GM10248 (cell line): Measurements from ENCODE around the gene MEG3.
"Not testable (repeated sequence)": the region's sequence is repeated elsewhere in the genome, so short reads cannot be mapped to it uniquely, and the experiment has no call there.

ENCODE experiments used
- CTCF ChIA-PET: fragments of 300-600 bp; sonication (Branson Sonifier 250); formaldehyde crosslinking; extraction: SDS; loops from one replicate; lab custom pipeline; 2021; ENCODE audit warnings: antibody characterized with exemption; lab: Yijun Ruan, JAX
- POLR2A ChIA-PET: fragments of 350-650 bp; sonication (Branson Sonifier 250); formaldehyde crosslinking; extraction: SDS; loops from one replicate; lab custom pipeline; 2020; ENCODE audit warnings: antibody characterized with exemption; lab: Yijun Ruan, JAX
- DNase-seq: peaks from one replicate; pipeline ENCODE4 v3.0.0; 2012; ENCODE audit errors: extremely low spot score
- CTCF ChIP-seq: IDR thresholded peaks from 2 replicates; pipeline ENCODE4 v1.5.1; 2012; ENCODE audit warnings: mild to moderate bottlenecking, low read depth; ENCODE audit errors: extremely low read depth, missing control alignments, control extremely low read depth

Gene MEG3

DNA sequence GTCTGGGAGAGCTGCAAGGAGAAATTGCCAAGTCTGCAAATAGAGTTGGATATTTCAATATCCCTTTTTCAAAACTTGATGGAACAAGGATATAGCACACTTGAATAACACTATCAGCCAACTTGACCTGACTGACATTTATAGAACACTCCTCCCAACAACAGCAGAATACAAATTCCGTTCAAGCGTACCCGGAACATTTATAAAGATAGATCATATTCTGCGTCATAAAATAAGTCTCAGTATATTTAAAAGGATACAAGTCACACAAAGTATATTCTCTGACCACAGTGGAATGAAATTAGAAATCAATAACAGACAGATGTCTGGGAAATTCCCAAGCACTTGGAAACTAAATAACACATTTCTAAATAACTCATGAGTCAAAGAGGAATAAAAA lies 29.0 kb upstream of the MEG3 start:
- ChIA-PET POLR2A (no interaction called here), CTCF (no interaction called here)
- no peak for DNase-seq
- TF ChIP-seq CTCF, result no peak

- POLR2A ChIA-PET, result no interaction called here
- no peak for TF ChIP-seq CTCF
- DNase-seq, result no peak
- CTCF ChIA-PET, result no interaction called here
Measured at GRCh38 chr14:100800041-100800440, 25.9 kb upstream of the MEG3 start.

GRCh38 chr14:100801433-100801832 lies 24.5 kb upstream of the MEG3 start:
- CTCF ChIA-PET, DNase-seq, POLR2A ChIA-PET: not testable (repeated sequence)

GRCh38 chr14:100802179-100802578 lies 23.7 kb upstream of the MEG3 start:
- TF ChIP-seq CTCF, result no peak
- ChIA-PET POLR2A (no interaction called here), CTCF (no interaction called here)
- DNase-seq, result no peak

DNA sequence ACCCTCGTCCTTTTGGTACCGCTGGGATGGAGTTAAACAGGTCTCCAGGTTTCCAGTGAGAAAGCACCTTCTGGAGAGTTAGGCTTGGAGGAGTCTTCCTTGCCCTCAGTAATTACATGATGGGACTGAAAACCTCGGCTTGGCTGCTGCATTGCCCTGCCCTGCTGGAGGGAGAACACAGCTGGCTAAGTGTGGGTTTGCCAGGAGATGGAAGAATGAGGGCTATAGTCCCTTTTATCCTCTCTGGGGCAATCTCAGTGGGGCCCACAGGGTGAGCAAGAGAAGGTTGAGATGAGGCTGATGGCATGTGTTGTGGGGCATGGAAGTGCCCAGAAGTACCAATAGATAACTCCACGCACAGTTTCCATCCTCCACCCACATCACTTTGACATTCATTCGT lies 23.2 kb upstream of the MEG3 start:
- DNase-seq, result no peak
- TF ChIP-seq CTCF, result no peak
- CTCF ChIA-PET, result no interaction called here
- POLR2A ChIA-PET, result no interaction called here

DNA sequence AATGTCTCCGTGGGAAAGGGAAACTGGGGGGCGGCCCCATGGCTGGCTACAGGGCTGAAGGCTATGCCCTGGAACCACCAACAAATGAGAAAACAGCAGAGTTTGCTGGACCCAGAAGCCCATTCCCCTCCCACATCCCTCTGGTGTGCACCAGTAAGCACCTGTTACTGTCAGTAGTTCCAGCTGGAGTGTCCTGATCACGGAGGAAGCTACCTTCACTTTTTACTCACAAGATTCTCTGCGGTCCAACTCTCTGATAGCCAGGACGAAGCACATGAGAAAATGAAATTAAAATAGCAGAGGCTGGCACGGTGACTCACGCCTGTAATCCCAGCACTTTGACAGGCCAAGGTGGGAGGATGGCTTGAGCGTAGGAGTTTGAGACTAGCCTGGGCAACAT lies 22.7 kb upstream of the MEG3 start:
- no peak for DNase-seq
- ChIA-PET POLR2A (no interaction called here), CTCF (no interaction called here)
- no peak for TF ChIP-seq CTCF

GRCh38 chr14:100803676-100804075 lies 22.2 kb upstream of the MEG3 start:
- no peak for TF ChIP-seq CTCF
- ChIA-PET CTCF (no interaction called here), POLR2A (no interaction called here)
- no peak for DNase-seq
